ENCODE data around the gene ATM. TPM values are rescaled to one million over a fixed set of nuclear protein-coding genes. Genes with fewer than 3 reads are reported as not detected.
A peak's percentile ranks its signal among the peaks of the same experiment; 100 is the strongest.

Gene ATM
- total RNA-seq, 1 experiment from 2014 or later: 72.5 TPM

- Histone ChIP-seq H3K4me3 (ENCODE audit: low read depth, low read length, poor library complexity, severe bottlenecking) (no peak overlapping the region), H3K4me1 (ENCODE audit: insufficient read depth, low read length, poor library complexity, severe bottlenecking) (no peaks in the 10 kb centered on the region), H3K27me3 (replicated peaks; ENCODE audit: insufficient read depth, low read depth, low read length, poor library complexity) (no peaks in the 10 kb centered on the region), H3K36me3 (ENCODE audit: insufficient read depth, low read length, poor library complexity, severe bottlenecking) (peaks cover 21% of the 10 kb centered on the region), H3K9me3 (ENCODE audit: low read depth, low read length, poor library complexity, severe bottlenecking) (no peaks in the 10 kb centered on the region), H3K27ac (ENCODE audit: low read depth, low read length, poor library complexity, severe bottlenecking) (no peak overlapping the region)
- BruUV-seq (replicated peaks): no TSS peak
- intact Hi-C loops (cut with micrococcal nuclease; ENCODE audit: unreplicated experiment): no loop called here
- ChIA-PET CTCF (no interaction called here), POLR2A (ENCODE audit: low non-redundant PET) (no interaction called here)
- no peak for DNase-seq (ENCODE audit: low spot score)
- TF ChIP-seq EZH2 (IDR thresholded peaks at IDR 0.05; ENCODE audit: borderline replicate concordance, low read depth, low read length, poor library complexity, severe bottlenecking) (no peak), CTCF (conservative IDR thresholded peaks at IDR 0.05; ENCODE audit: low read depth, low read length) (no peak)
Measured at GRCh38 chr11:108198833-108199232, 24.0 kb upstream of the ATM start.

GRCh38 chr11:108199446-108200321 is 23.2 kb upstream of the ATM start:
- Histone ChIP-seq H3K4me1 (ENCODE audit: insufficient read depth, low read length, poor library complexity, severe bottlenecking) (no peaks in the 10 kb centered on the region), H3K27ac (ENCODE audit: low read depth, low read length, poor library complexity, severe bottlenecking) (peak overlapping the region; percentile 23), H3K9me3 (ENCODE audit: low read depth, low read length, poor library complexity, severe bottlenecking) (no peaks in the 10 kb centered on the region), H3K4me3 (ENCODE audit: low read depth, low read length, poor library complexity, severe bottlenecking) (no peak overlapping the region), H3K27me3 (replicated peaks; ENCODE audit: insufficient read depth, low read depth, low read length, poor library complexity) (no peaks in the 10 kb centered on the region), H3K36me3 (ENCODE audit: insufficient read depth, low read length, poor library complexity, severe bottlenecking) (peaks cover 28% of the 10 kb centered on the region)
- no TSS peak for BruUV-seq (replicated peaks)
- intact Hi-C loops (cut with micrococcal nuclease; ENCODE audit: unreplicated experiment): no loop called here
- no peak for DNase-seq (ENCODE audit: low spot score)
- TF ChIP-seq CTCF (conservative IDR thresholded peaks at IDR 0.05; ENCODE audit: low read depth, low read length): no peak
- no peak for TF ChIP-seq EZH2 (IDR thresholded peaks at IDR 0.05; ENCODE audit: borderline replicate concordance, low read depth, low read length, poor library complexity, severe bottlenecking)
- ChIA-PET CTCF (no interaction called here), POLR2A (ENCODE audit: low non-redundant PET) (no interaction called here)

- ChIA-PET CTCF (no interaction called here), POLR2A (ENCODE audit: low non-redundant PET) (no interaction called here)
- intact Hi-C loops (cut with micrococcal nuclease; ENCODE audit: unreplicated experiment): no loop called here
- H3K27me3 ChIP-seq (replicated peaks; ENCODE audit: insufficient read depth, low read depth, low read length, poor library complexity): no peaks in the 10 kb centered on the region
- peaks cover 42% of the 10 kb centered on the region for H3K36me3 ChIP-seq (ENCODE audit: insufficient read depth, low read length, poor library complexity, severe bottlenecking)
- BruUV-seq (replicated peaks): no TSS peak
- TF ChIP-seq EZH2 (IDR thresholded peaks at IDR 0.05; ENCODE audit: borderline replicate concordance, low read depth, low read length, poor library complexity, severe bottlenecking) (no peak), CTCF (conservative IDR thresholded peaks at IDR 0.05; ENCODE audit: low read depth, low read length) (no peak)
- H3K27ac ChIP-seq (ENCODE audit: low read depth, low read length, poor library complexity, severe bottlenecking): no peak overlapping the region
- peaks cover 8% of the 10 kb centered on the region for H3K9me3 ChIP-seq (ENCODE audit: low read depth, low read length, poor library complexity, severe bottlenecking)
- H3K4me1 ChIP-seq (ENCODE audit: insufficient read depth, low read length, poor library complexity, severe bottlenecking): no peaks in the 10 kb centered on the region
- DNase-seq (ENCODE audit: low spot score): no peak
- no peak overlapping the region for H3K4me3 ChIP-seq (ENCODE audit: low read depth, low read length, poor library complexity, severe bottlenecking)
Measured at GRCh38 chr11:108203075-108203474, 19.8 kb upstream of the ATM start.

All from A673 (cell line).